HepG2 (cell line): ENCODE results near the gene ANKDD1A. TPM values are rescaled to one million over a fixed set of nuclear protein-coding genes. Genes with fewer than 3 reads are reported as not detected.

Experiments
- STAT6 ChIP-seq: sonication (generic); formaldehyde crosslinking; IDR thresholded peaks from 2 replicates; pipeline ENCODE4 v1.4.0; 2020; ENCODE audit warnings: missing genetic modification reagents, mild to moderate bottlenecking, borderline replicate concordance
- ZBTB42 ChIP-seq: sonication (generic); formaldehyde crosslinking; IDR thresholded peaks from 2 replicates; pipeline ENCODE4 v1.5.0; 2020; ENCODE audit warnings: mild to moderate bottlenecking, missing genetic modification reagents
- ZNF318 ChIP-seq: sonication (generic); formaldehyde crosslinking; IDR thresholded peaks from 2 replicates; pipeline ENCODE4 v1.4.0; 2020; ENCODE audit warnings: mild to moderate bottlenecking, missing genetic modification reagents
- polyA plus RNA-seq, 8 experiments: library from polyadenylated mRNA; depleted of rRNA in 3 of 8; stranded (reverse) in 7 of 8; unstranded in 1 of 8; fragments of >200 nt; fragmentation: Illumina TruSeq in 4 of 8; extraction: Trizol in 4 of 8; gene quantifications; 2 replicates each; pipeline versions ENCODE4 v1.2.1 to v1.2.3, GENCODE V29; 2011 to 2016; ENCODE audit warnings: low read depth in 4 of 8, missing spikeins in 1 of 8, mixed read lengths in 1 of 8; ENCODE audit not compliant: insufficient read depth in 1 of 8
- total RNA-seq, 5 experiments: library from RNA; depleted of rRNA; stranded (reverse); fragments of >200 nt; fragmentation: Illumina TruSeq; extraction: Trizol; gene quantifications; 2 replicates each; pipeline ENCODE4 v1.2.3, GENCODE V29; 2016; ENCODE audit warnings: low read depth in 1 of 5

ANKDD1A gene
- total and polyA plus RNA-seq, 2 of the 13 experiments (the other 11 are each of a cell fraction or from before 2014, with no cell fraction given), result 0.11 to 0.48 TPM

- no peak for TF ChIP-seq ZNF318 (CRISPR knock-in tag)
- no peak for TF ChIP-seq STAT6 (CRISPR knock-in tag)
- TF ChIP-seq ZBTB42 (CRISPR knock-in tag), result no peak
Observed at GRCh38 chr15:64951777-64952418, 40.2 kb downstream of the ANKDD1A start (continued).
